GM21717 (cell line): ENCODE results near the gene SOBP.

ENCODE experiments used
- ATAC-seq: cut with Tn5 transposase; IDR thresholded peaks from one replicate; pipeline ENCODE4 v1.9.1; 2021; ENCODE audit warnings: mild to moderate bottlenecking, moderate library complexity; ENCODE audit not compliant: unreplicated experiment

Gene SOBP

GRCh38 chr6:107674995-107675738, 185.2 kb downstream of the SOBP start:
- ATAC-seq, result no peak

DNA sequence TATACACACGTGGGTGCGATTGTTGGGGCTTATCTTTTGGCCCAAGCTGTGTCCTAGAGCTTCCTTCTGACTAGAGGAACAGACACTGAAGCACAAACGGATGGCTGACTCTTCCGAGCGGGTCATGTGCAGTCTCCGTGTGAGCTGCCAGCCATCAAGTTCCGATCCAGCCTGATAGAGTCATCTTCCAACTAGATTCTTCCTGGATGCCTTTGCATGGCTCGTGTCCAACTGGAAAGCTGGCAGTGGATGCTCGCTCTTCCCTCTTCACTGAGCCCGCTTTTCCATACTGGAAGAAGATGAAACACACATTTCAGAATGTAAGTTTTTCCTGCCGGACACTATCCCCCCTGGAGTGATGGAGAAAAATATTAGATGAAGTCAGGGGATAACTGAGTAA, 186.1 kb downstream of the SOBP start:
- no peak for ATAC-seq

- ATAC-seq, result no peak
Observed at GRCh38 chr6:107677399-107677798, 187.5 kb downstream of the SOBP start.

DNA sequence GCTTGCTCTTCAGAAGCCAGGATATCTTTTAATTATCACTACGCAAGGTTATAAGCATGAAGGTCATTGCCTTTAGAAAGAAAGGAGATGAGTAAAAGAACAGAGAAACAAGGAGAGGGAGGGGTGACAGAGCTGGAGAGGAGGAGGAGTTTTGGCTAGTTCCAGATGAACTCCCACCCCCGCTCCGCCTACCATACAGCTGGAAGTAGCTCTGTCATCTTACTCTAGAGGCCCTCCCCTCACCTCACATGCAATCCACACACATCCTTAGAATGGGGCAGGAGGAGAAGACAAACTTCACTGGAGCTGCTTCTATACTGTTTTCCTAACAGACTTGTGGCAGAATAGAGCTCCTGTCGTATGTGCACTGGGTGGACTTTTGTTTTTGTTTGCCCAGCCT, 189.5 kb downstream of the SOBP start:
- no peak for ATAC-seq

DNA sequence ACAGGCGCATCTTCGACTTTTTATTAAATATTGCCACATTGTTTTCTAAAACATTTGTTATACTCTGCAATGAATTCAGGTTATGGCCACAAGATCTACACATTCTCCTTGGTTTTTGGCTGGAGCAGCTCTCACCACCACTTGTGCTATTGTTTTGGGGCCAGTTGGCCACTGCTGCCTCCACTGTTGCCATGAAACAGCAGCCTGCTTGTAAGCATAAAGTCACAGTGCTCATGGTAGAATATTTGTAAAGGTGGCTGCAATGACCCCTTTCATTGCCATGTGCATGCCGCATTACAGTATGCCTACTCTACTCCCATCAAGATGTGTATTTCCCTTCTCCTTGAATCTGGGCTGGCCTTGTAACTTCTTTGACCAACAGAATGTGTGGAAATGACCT, 192.8 kb downstream of the SOBP start:
- ATAC-seq, result no peak

GRCh38 chr6:107683183-107683582, 193.3 kb downstream of the SOBP start:
- ATAC-seq, result no peak

DNA sequence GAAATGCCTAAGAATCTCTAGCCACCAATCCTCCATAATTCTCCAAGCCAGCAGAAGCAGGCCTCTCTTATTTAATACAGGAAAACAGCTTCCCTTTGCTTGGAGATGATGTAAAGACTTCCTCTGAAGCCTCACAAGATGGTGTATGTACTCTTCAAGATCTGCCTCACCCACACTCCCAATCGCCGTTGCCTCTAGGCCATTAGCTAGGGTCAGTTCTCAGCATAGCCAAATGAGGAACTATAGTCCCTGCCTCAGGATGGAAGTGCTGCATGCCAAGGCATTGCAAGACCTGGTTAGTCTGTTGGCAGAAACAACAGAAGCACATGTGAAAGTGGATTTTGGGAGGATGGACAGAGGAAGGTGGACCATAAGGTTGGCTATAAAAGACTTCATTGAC, 195.1 kb downstream of the SOBP start:
- no peak for ATAC-seq

- no peak for ATAC-seq
Observed at GRCh38 chr6:107689190-107689589, 199.3 kb downstream of the SOBP start.

GRCh38 chr6:107689951-107690642, 200.2 kb downstream of the SOBP start:
- no peak for ATAC-seq

DNA sequence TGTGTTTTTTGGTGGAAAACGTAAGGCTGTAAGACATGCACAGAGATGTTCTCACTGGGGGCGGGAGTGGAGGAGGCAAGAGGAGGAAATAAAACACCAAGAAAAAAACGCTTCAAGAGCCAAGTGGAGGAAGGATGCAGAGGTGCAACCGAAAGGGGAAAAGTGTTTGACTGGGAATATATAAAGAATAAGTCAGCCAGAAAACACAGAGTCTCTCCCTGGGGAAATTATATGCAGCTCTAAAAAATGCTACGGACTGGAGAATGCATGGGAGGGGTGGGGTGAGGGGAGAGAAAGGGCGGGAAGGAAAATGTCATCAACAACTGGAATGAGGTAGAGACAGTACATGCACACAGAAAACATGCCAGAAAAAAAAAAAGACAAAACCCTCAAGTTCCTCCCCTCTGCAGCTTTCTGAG, 200.7 kb downstream of the SOBP start:
- ATAC-seq, result no peak

GRCh38 chr6:107691062-107691751, 201.3 kb downstream of the SOBP start:
- no peak for ATAC-seq

DNA sequence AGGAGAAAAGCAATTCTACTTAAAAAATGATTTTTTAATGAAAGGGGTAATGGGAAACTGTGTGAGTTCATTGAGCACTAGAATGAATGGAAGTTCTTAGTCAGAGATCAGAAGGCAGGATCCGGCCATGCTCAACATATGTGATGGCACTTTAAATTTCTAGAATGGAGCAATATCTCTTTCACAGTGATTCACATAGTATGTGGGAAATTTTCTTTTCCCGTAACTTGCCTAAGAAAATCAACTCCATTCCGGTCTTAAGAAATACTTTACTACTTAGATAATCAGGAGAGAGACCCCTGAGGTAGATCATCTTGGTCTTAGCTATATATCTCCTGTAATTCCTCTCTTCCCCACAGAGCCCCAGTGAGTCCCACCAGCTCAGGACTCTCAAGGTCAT, 202.4 kb downstream of the SOBP start:
- ATAC-seq, result no peak

DNA sequence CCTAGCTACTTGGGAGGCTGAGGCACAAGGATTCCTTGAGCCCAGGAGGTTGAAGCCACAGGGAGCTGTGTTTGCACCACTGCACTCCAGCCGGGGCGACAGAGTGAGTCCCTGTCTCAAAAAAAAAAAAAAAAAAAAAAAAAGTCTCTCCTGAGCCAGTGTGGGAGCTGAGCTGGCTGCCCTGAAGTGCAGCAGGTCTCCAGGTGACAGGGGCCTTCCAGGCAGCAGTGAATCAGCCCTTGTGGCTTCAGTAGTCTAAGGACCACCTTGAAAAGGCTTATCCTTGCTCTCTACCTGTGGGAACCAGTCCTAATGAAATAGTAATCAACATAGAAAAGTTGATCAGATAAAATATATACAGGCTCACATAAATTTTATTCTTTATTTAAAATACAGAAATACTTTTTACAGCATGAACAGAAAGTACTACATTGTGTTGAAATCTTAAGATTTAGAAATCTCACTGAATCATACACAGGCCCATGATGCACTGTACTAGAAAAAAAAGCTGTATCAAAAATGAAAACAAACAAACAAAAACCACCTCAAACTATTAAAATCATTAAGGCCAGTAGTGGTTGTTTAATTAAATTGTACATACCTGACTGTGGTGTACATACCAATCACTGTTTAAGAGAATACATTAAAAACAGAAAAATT, 205.3 kb downstream of the SOBP start:
- ATAC-seq, result no peak

DNA sequence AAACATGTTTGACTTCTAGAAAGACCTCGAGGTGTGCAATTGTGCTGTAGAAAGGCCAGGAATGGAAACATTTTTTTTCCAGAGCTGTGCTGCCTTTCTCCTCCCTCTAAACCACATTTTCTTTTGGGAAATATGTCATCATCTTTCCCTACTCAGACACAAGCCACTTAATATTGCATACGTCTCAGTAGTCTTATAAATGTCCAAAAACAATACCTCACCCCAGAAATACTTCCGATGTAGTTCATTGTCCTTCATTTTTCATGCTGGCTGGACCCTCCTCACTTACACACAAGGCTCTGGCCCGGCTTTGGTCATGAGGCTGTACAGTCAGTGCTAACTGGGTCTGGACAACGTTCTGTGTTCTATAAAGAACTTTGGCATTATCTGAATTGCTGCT, 207.8 kb downstream of the SOBP start:
- no peak for ATAC-seq

DNA sequence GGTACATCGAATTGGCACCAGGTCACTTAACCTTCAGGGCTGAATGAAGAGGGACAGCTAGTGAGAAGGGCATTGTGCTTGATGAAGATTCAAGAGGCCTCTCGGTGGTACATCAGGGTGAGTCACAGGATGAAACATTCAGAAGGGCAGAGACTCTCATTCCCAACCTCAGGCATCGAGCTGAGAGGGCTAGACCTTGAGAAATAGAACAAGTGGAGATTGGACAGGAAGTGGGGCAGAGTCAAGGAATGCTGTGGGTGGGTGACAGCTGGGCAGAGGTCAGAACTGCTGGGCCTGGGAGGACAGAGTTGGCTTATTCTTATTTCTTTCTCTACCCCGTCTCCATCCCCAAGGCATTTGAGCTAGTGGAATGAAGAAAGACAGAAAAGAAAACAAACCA, 208.2 kb downstream of the SOBP start:
- ATAC-seq, result no peak

DNA sequence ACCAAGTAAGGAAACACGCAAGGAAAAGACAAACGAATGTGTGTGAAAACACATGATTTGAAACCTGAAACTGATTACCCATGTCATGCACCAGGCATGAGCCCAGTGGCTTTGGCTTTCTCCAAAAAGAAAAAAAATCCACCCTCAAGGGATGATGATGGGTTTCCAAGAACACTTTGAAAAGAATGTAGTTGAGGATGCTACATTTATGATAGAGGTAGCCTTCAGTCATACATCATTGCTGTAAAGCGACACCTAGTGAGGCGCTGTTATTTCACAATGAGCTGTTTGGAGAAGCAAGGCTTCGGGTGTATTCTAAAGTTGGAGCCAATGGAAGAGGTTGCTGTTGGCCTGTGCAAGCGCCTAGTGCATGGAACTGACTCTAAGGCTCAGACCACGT, 209.3 kb downstream of the SOBP start:
- ATAC-seq, result no peak

DNA sequence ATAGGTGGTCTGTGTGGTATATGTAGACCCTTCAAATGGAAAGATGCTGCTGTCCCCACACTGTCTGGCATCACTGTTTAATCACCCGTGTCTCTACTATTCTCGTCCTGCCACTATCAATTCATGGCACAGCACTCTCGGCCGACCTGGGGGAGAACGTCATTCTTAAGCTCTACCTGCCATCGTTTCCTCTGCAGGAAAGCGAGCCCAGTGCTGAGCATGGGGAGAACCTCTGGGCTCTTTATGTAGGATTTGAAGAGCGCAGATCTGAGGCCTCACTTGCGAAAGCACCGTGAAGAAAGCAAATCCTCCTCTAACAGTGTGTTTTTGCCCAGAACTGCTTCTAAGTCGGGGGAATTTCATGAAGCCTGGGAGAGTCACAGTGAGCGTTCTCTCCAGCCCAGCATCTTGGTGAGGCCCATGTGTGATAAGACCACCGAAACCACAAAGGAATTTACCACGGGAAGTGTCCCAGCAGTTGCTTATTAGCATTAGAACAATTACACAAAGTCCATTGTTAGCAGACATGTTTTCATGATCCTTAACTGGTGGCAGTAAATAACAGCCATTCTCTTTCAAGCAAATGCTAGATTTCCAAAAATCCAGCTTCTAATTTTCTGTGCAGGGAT, 209.9 kb downstream of the SOBP start:
- ATAC-seq, result no peak

- no peak for ATAC-seq
Observed at GRCh38 chr6:107703606-107704005, 213.7 kb downstream of the SOBP start.

- no peak for ATAC-seq
Observed at GRCh38 chr6:107704347-107705013, 214.6 kb downstream of the SOBP start.

DNA sequence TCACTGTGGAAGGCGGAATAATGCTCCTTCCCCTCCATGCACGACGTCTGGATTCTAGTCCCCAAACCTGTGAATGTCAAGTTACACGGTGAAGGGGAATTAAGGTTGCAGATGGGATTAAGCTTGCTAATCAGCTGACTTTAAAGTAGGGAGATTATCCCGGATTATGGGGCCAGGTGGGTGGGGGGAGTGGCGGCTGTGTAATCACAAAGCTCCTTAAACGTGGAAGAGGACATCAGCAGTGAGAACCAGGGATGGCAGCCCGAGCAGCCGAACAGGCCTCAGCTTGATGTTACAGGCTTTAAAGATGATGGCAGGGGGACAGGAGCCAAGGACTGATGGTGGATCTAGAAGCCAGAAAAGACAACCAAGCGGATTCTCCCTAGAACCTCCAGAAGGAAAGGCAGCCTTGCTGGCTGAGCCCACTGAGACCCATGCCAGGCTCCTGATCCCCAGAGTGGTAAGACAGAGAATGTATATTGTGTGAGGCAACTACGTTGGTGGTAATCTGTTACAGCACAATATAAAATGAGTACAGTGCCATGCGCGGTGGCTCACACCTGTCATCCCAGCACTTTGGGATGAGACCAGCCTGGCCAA, 216.7 kb downstream of the SOBP start:
- no peak for ATAC-seq
